GM18505 (cell line): ENCODE measurements around the gene BEST2.

ENCODE experiments used
- ATAC-seq: cut with Tn5 transposase; IDR thresholded peaks from one replicate; pipeline ENCODE4 v1.9.1; 2021; ENCODE audit not compliant: unreplicated experiment
- POLR2A ChIP-seq: IDR thresholded peaks from 4 replicates; pipeline ENCODE4 v1.6.1; 2011; ENCODE audit warnings: borderline replicate concordance; ENCODE audit not compliant: insufficient read depth, insufficient read length; ENCODE audit errors: extremely low read depth

BEST2 gene

GRCh38 chr19:12737835-12738351 is 13.7 kb upstream of the BEST2 start:
- ATAC-seq = no peak
- no peak for TF ChIP-seq POLR2A

GRCh38 chr19:12745166-12745897 is 6.3 kb upstream of the BEST2 start:
- no peak for ATAC-seq
- no peak for TF ChIP-seq POLR2A

GRCh38 chr19:12748489-12748888 is 3.1 kb upstream of the BEST2 start:
- no peak for TF ChIP-seq POLR2A
- ATAC-seq = no peak

GRCh38 chr19:12749938-12750521 is 1.6 kb upstream of the BEST2 start:
- no peak for ATAC-seq

GRCh38 chr19:12750851-12751250 is 740 bp upstream of the BEST2 start:
- no peak for ATAC-seq
- no peak for TF ChIP-seq POLR2A

More at GRCh38 chr19:12749938-12750521, 1.6 kb upstream of the BEST2 start:
- TF ChIP-seq POLR2A = no peak

- no peak for TF ChIP-seq POLR2A
- no peak for ATAC-seq
These were observed 628 bp downstream of the BEST2 start for GRCh38 chr19:12752056-12752781.

- ATAC-seq = no peak
These were observed 3.0 kb downstream of the BEST2 start for GRCh38 chr19:12754465-12755196.

GRCh38 chr19:12756150-12756883 is 4.7 kb downstream of the BEST2 start:
- no peak for ATAC-seq
- TF ChIP-seq POLR2A = no peak

More at GRCh38 chr19:12754465-12755196, 3.0 kb downstream of the BEST2 start:
- no peak for TF ChIP-seq POLR2A

- no peak for ATAC-seq
- TF ChIP-seq POLR2A = no peak
These were observed 6.1 kb downstream of the BEST2 start for GRCh38 chr19:12757544-12758274.

GRCh38 chr19:12759686-12760085 is 8.1 kb downstream of the BEST2 start:
- ATAC-seq = no peak

GRCh38 chr19:12763100-12763499 is 11.5 kb downstream of the BEST2 start:
- TF ChIP-seq POLR2A = no peak
- no peak for ATAC-seq

More at GRCh38 chr19:12759686-12760085, 8.1 kb downstream of the BEST2 start:
- no peak for TF ChIP-seq POLR2A

- no peak for TF ChIP-seq POLR2A
- no peak for ATAC-seq
These were observed 13.1 kb downstream of the BEST2 start for GRCh38 chr19:12764698-12765097.
